Central memory CD4-positive, alpha-beta T cell (primary cell): ENCODE results near the gene RNF44.

Experiments
- DNase-seq: peaks from one replicate; pipeline ENCODE4 v3.0.0; 2022
- total RNA-seq, 3 experiments: gene quantifications; one replicate each; lab custom pipeline; 2026; lab: John Stamatoyannopoulos, UW

RNF44 gene
- 25.7 to 162 (median 108) reads per million in 3 experiments for total RNA-seq

GRCh38 chr5:176536902-176537553, at the start of gene RNF44:
Gene RNF44, minus strand, starts transcription at chr5:176537402. Its CDS starts 4,930 bp downstream, at chr5:176532472.
- peak; percentile 99 for DNase-seq

GRCh38 chr5:176583076-176583475, 45.9 kb upstream of the RNF44 start:
- no peak for DNase-seq

GRCh38 chr5:176581361-176581760, 44.2 kb upstream of the RNF44 start:
- no peak for DNase-seq

GRCh38 chr5:176579323-176579722, 42.1 kb upstream of the RNF44 start:
- DNase-seq = no peak

- peak; percentile 36 for DNase-seq
Observed at GRCh38 chr5:176578391-176578808, 41.2 kb upstream of the RNF44 start.

GRCh38 chr5:176577312-176578176, 40.3 kb upstream of the RNF44 start:
- DNase-seq = no peak

- DNase-seq = no peak
Observed at GRCh38 chr5:176575488-176576422, 38.6 kb upstream of the RNF44 start.

- no peak for DNase-seq
Observed at GRCh38 chr5:176575066-176575465, 37.9 kb upstream of the RNF44 start.

GRCh38 chr5:176574297-176574591, 37.0 kb upstream of the RNF44 start:
- DNase-seq = no peak

- peak; percentile 62 for DNase-seq
Observed at GRCh38 chr5:176573564-176574296, 36.5 kb upstream of the RNF44 start.

GRCh38 chr5:176570044-176570443, 32.8 kb upstream of the RNF44 start:
- no peak for DNase-seq

- no peak for DNase-seq
Observed at GRCh38 chr5:176568657-176569056, 31.5 kb upstream of the RNF44 start.

GRCh38 chr5:176565760-176566288, 28.6 kb upstream of the RNF44 start:
- no peak for DNase-seq

GRCh38 chr5:176564002-176564401, 26.8 kb upstream of the RNF44 start:
- no peak for DNase-seq

- DNase-seq = no peak
Observed at GRCh38 chr5:176562189-176562588, 25.0 kb upstream of the RNF44 start.

GRCh38 chr5:176561259-176561658, 24.1 kb upstream of the RNF44 start:
- DNase-seq = no peak

GRCh38 chr5:176560364-176560763, 23.2 kb upstream of the RNF44 start:
- no peak for DNase-seq

- peak; percentile 27 for DNase-seq
Observed at GRCh38 chr5:176559683-176560082, 22.5 kb upstream of the RNF44 start.

- no peak for DNase-seq
Observed at GRCh38 chr5:176557846-176558245, 20.6 kb upstream of the RNF44 start.

GRCh38 chr5:176553260-176554085, 16.3 kb upstream of the RNF44 start:
- no peak for DNase-seq

- no peak for DNase-seq
Observed at GRCh38 chr5:176552332-176552869, 15.2 kb upstream of the RNF44 start.
